HCT116 (cell line): ENCODE data around the gene ZNF226. TPM values are rescaled to one million over a fixed set of nuclear protein-coding genes. Genes with fewer than 3 reads are reported as not detected.
"Not testable (repeated sequence)": the region's sequence is repeated elsewhere in the genome, so short reads cannot be mapped to it uniquely, and the experiment has no call there.

Experiments
- ATAC-seq: fragments of 200-7000 bp; cut with Tn5 transposase; 2 replicates; pipeline ENCODE4 v1.9.1; 2020; ENCODE audit warnings: mild to moderate bottlenecking, moderate library complexity
- BruUV-seq: library from RNA; stranded (reverse); fragments of 400-500 nt; replicated peaks from 2 replicates; lab custom pipeline; 2021; lab: Mats Ljungman, UMichigan
- CTCF ChIA-PET: fragments of 300-600 bp; sonication (Branson Sonifier 250); formaldehyde crosslinking; loops from one replicate; lab custom pipeline; 2021; ENCODE audit warnings: antibody characterized with exemption; lab: Charles Lee
- POLR2A ChIA-PET: fragments of 300-600, 350-600 bp; sonication (Branson Sonifier 250); formaldehyde crosslinking; loops from one replicate; lab custom pipeline; 2021; ENCODE audit warnings: antibody characterized with exemption; lab: Charles Lee
- RAD21 ChIA-PET, 2 experiments: fragments of 300-600 bp; sonication (Branson Sonifier 250); formaldehyde crosslinking; loops; one replicate each; lab custom pipeline; 2023; ENCODE audit warnings: low total read pairs in 2 of 2; ENCODE audit not compliant: uncharacterized antibody in 2 of 2, unreplicated experiment in 2 of 2, low non-redundant PET in 1 of 2; lab: Charles Lee
- DNase-seq: peaks from one replicate; pipeline ENCODE4 v3.0.0-alpha.2; 2010; ENCODE audit warnings: low read depth, low spot score
- H2AFZ ChIP-seq: fragments of 200-600 bp; shearing (Covaris generic), sonication (generic); 2 replicates; pipeline ENCODE4 v1.6.1; 2017; ENCODE audit warnings: low read depth, mixed run types, mixed read lengths, antibody characterized with exemption, low read length; ENCODE audit not compliant: poor library complexity, severe bottlenecking
- H3K27ac ChIP-seq: 2 replicates; pipeline ENCODE4 v1.5.1; 2012; ENCODE audit warnings: low read depth, low read length
- H3K27me3 ChIP-seq: fragments of 200-600 bp; sonication (generic); 2 replicates; pipeline ENCODE4 v1.6.1; 2016; ENCODE audit warnings: mixed run types, low read length, mixed read lengths; ENCODE audit not compliant: insufficient read depth
- H3K36me3 ChIP-seq, 2 experiments: fragments of 200-500 bp in 1 of 2; fragments of 200-600 bp in 1 of 2; sonication (Bioruptor generic) in 1 of 2; sonication (generic) in 1 of 2; 2 replicates each; pipeline versions ENCODE4 v1.5.1 to v1.6.1; 2014 to 2016; ENCODE audit warnings: low read length in 2 of 2, inconsistent platforms in 1 of 2, mixed read lengths in 1 of 2, mixed run types in 1 of 2; ENCODE audit not compliant: insufficient read depth in 2 of 2, control insufficient read depth in 1 of 2
- H3K4me1 ChIP-seq, 2 experiments: fragments of 200-600 bp in 1 of 2; sonication (generic) in 1 of 2; 2 replicates each; pipeline versions ENCODE4 v1.5.1 to v1.6.1; 2012 to 2017; ENCODE audit warnings: low read length in 2 of 2, inconsistent platforms in 1 of 2, mild to moderate bottlenecking in 1 of 2, mixed read lengths in 1 of 2, mixed run types in 1 of 2, moderate library complexity in 1 of 2; ENCODE audit not compliant: insufficient read depth in 2 of 2, control insufficient read depth in 1 of 2
- H3K4me2 ChIP-seq: fragments of 200-600 bp; sonication (generic); 2 replicates; pipeline ENCODE4 v1.6.1; 2017; ENCODE audit warnings: mixed run types, low read length, mixed read lengths
- H3K4me3 ChIP-seq, 2 experiments: fragments of 200-600 bp in 1 of 2; sonication (generic) in 1 of 2; replicated peaks in 1 of 2; 2 replicates each; pipeline ENCODE4 v1.5.1; 2011 to 2016; ENCODE audit warnings: low read length in 2 of 2, control low read depth in 1 of 2, low read depth in 1 of 2, mild to moderate bottlenecking in 1 of 2, mixed read lengths in 1 of 2, mixed run types in 1 of 2
- H3K79me2 ChIP-seq: fragments of 200-600 bp; sonication (generic); 2 replicates; pipeline ENCODE4 v1.6.1; 2017; ENCODE audit warnings: mild to moderate bottlenecking, mixed run types, low read length, moderate library complexity, mixed read lengths; ENCODE audit not compliant: insufficient read depth
- H3K9ac ChIP-seq: fragments of 200-600 bp; sonication (generic); 2 replicates; pipeline ENCODE4 v1.6.1; 2016; ENCODE audit warnings: low read length, mixed read lengths
- H3K9me2 ChIP-seq: fragments of 200-600 bp; sonication (generic), shearing (Covaris generic); 2 replicates; pipeline ENCODE4 v1.6.1; 2017; ENCODE audit warnings: mixed run types, mild to moderate bottlenecking, moderate library complexity; ENCODE audit not compliant: insufficient read depth
- H3K9me3 ChIP-seq, 2 experiments: fragments of 200-500 bp in 1 of 2; fragments of 200-600 bp in 1 of 2; sonication (Bioruptor generic) in 1 of 2; sonication (generic) in 1 of 2; 2 replicates each; pipeline ENCODE4 v1.6.1; 2014 to 2017; ENCODE audit warnings: low read length in 2 of 2, mixed read lengths in 2 of 2, inconsistent platforms in 1 of 2, low read depth in 1 of 2, mild to moderate bottlenecking in 1 of 2, mixed run types in 1 of 2, moderate library complexity in 1 of 2; ENCODE audit not compliant: control insufficient read depth in 1 of 2, insufficient read depth in 1 of 2
- H4K20me1 ChIP-seq: fragments of 200-600 bp; sonication (generic), shearing (Covaris generic); 2 replicates; pipeline ENCODE4 v1.6.1; 2017; ENCODE audit warnings: mixed run types, mild to moderate bottlenecking, moderate library complexity; ENCODE audit not compliant: insufficient read depth
- CEBPB ChIP-seq: IDR thresholded peaks from 2 replicates; pipeline ENCODE4 v1.6.1; 2012; ENCODE audit warnings: low read depth
- JUND ChIP-seq: IDR thresholded peaks from 2 replicates; pipeline ENCODE4 v1.6.1; 2012
- POLR2A ChIP-seq: IDR thresholded peaks from 2 replicates; pipeline ENCODE4 v1.7.0; 2011; ENCODE audit warnings: borderline replicate concordance; ENCODE audit not compliant: insufficient read depth, insufficient read length; ENCODE audit errors: extremely low read depth
- POLR2AphosphoS5 ChIP-seq: IDR thresholded peaks from 2 replicates; pipeline ENCODE4 v1.6.1; 2011; ENCODE audit warnings: mild to moderate bottlenecking, low read depth, low read length, moderate library complexity
- RAD21 ChIP-seq: IDR thresholded peaks from 2 replicates; pipeline ENCODE4 v1.6.1; 2012; ENCODE audit warnings: low read depth, mild to moderate bottlenecking
- SIN3A ChIP-seq: IDR thresholded peaks from 2 replicates; pipeline ENCODE4 v1.6.1; 2012; ENCODE audit warnings: low read depth
- SRF ChIP-seq: IDR thresholded peaks from 2 replicates; pipeline ENCODE4 v1.6.1; 2012; ENCODE audit warnings: low read depth
- TCF7L2 ChIP-seq: IDR thresholded peaks from 2 replicates; pipeline ENCODE4 v1.7.0; 2011; ENCODE audit warnings: borderline replicate concordance, inconsistent platforms; ENCODE audit not compliant: insufficient read depth, insufficient read length; ENCODE audit errors: extremely low read depth
- YY1 ChIP-seq: IDR thresholded peaks from 2 replicates; pipeline ENCODE4 v1.6.1; 2011; ENCODE audit warnings: low read length, low read depth, moderate library complexity, mild to moderate bottlenecking; ENCODE audit not compliant: insufficient replicate concordance; ENCODE audit errors: extremely low read depth
- ZFX ChIP-seq: fragments of 450-650 bp; IDR thresholded peaks from 2 replicates; pipeline ENCODE4 v1.6.1; 2017
- intact Hi-C: fragments of 100-400 bp; cut with micrococcal nuclease; formaldehyde crosslinking; loops from 2 replicates; pipeline ENCODE4 v1.10.0; 2022
- total RNA-seq: library from RNA; stranded (reverse); gene quantifications from one replicate; pipeline ENCODE4 v1.2.1, GENCODE V29; 2021; ENCODE audit not compliant: unreplicated experiment
- TF ChIP-seq, protein P1 (sequence below): IDR thresholded peaks from 2 replicates; pipeline ENCODE4 v1.6.1; 2011; ENCODE audit warnings: mild to moderate bottlenecking, low read length, moderate library complexity; ENCODE audit not compliant: insufficient replicate concordance; ENCODE audit errors: extremely low read depth
- TF ChIP-seq, protein P2 (sequence below): IDR thresholded peaks from 2 replicates; pipeline ENCODE4 v1.6.1; 2012
- TF ChIP-seq, protein P3 (sequence below): IDR thresholded peaks from 2 replicates; pipeline ENCODE4 v1.6.1; 2012; ENCODE audit warnings: low read depth
- TF ChIP-seq, protein P4 (sequence below): IDR thresholded peaks from 2 replicates; pipeline ENCODE4 v1.6.1; 2012

Gene ZNF226
- total RNA-seq, 1 experiment from 2014 or later, result 17.4 TPM

DNA sequence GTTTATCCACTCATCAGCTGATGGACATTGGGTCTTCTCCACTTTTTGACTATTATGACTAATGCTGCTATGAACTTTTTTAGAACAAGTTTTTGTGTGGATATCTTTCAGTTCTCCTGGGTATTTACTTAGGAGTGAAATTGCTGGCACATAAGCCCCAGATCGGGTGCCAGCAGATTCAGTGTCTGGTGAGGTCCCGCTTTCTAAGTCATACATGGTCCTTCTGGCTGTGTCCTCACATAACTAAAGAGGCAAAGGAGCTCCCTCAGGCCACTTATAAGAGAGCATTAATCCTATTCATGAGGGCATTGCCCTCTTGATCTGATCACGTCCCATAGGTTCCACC is 600 bp upstream of the ZNF226 start (continued):
- TF ChIP-seq, protein P1, sequence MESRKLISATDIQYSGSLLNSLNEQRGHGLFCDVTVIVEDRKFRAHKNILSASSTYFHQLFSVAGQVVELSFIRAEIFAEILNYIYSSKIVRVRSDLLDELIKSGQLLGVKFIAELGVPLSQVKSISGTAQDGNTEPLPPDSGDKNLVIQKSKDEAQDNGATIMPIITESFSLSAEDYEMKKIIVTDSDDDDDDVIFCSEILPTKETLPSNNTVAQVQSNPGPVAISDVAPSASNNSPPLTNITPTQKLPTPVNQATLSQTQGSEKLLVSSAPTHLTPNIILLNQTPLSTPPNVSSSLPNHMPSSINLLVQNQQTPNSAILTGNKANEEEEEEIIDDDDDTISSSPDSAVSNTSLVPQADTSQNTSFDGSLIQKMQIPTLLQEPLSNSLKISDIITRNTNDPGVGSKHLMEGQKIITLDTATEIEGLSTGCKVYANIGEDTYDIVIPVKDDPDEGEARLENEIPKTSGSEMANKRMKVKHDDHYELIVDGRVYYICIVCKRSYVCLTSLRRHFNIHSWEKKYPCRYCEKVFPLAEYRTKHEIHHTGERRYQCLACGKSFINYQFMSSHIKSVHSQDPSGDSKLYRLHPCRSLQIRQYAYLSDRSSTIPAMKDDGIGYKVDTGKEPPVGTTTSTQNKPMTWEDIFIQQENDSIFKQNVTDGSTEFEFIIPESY, result no peak
- no peak for TF ChIP-seq POLR2AphosphoS5

DNA sequence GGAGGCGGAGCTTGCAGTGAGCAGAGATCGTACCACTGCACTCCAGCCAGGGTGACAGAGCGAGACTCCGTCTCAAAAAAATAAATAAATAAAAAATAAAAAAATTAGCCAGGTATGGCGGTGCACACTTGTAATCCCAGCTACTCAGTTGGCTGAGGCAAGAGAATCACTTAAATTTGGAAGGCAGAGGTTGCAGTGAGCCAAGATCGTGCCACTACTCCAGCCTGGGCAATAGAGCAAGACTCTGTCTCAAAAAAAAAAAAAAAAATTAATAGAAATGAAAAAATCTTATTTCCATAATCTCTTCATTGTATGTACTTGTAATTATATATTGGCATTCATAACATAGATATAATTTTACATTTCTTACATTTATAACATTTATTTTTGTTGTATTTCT is 5.8 kb downstream of the ZNF226 start:
- Histone ChIP-seq H3K36me3 (peaks cover 68% of the 10 kb centered on the region in 2 experiments), H3K9me3 (peaks cover 3 to 11% of the 10 kb centered on the region in 2 experiments; a peak in 3 of 4 replicates)
- H3K4me2 ChIP-seq, H3K27me3 ChIP-seq, H2AFZ ChIP-seq, DNase-seq, H3K27ac ChIP-seq, ATAC-seq, intact Hi-C loops, H3K79me2 ChIP-seq, RAD21 ChIA-PET, CTCF ChIA-PET, BruUV-seq, H4K20me1 ChIP-seq, POLR2A ChIA-PET, H3K9me2 ChIP-seq, H3K4me1 ChIP-seq, H3K4me3 ChIP-seq, H3K9ac ChIP-seq: not testable (repeated sequence)

DNA sequence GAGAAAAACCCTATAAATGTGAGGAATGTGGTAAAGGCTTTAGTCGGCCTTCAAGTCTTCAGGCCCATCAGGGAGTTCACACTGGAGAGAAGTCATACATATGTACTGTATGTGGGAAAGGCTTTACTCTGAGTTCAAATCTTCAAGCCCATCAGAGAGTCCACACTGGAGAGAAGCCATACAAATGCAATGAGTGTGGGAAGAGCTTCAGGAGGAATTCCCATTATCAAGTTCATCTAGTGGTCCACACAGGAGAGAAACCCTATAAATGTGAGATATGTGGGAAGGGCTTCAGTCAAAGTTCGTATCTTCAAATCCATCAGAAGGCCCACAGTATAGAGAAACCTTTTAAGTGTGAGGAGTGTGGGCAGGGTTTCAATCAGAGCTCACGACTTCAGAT is 11.7 kb downstream of the ZNF226 start:
- H3K9me3 ChIP-seq, result peaks cover 4 to 15% of the 10 kb centered on the region in 2 experiments; a peak in 2 of 4 replicates
- no peak for TF ChIP-seq JUND
- no peak for TF ChIP-seq RAD21
- TF ChIP-seq SIN3A, result no peak
- TF ChIP-seq, protein P2, sequence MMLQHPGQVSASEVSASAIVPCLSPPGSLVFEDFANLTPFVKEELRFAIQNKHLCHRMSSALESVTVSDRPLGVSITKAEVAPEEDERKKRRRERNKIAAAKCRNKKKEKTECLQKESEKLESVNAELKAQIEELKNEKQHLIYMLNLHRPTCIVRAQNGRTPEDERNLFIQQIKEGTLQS, result no peak
- no peak for TF ChIP-seq POLR2A
- TF ChIP-seq TCF7L2, result no peak
- no peak for TF ChIP-seq ZFX
- TF ChIP-seq, protein P3, sequence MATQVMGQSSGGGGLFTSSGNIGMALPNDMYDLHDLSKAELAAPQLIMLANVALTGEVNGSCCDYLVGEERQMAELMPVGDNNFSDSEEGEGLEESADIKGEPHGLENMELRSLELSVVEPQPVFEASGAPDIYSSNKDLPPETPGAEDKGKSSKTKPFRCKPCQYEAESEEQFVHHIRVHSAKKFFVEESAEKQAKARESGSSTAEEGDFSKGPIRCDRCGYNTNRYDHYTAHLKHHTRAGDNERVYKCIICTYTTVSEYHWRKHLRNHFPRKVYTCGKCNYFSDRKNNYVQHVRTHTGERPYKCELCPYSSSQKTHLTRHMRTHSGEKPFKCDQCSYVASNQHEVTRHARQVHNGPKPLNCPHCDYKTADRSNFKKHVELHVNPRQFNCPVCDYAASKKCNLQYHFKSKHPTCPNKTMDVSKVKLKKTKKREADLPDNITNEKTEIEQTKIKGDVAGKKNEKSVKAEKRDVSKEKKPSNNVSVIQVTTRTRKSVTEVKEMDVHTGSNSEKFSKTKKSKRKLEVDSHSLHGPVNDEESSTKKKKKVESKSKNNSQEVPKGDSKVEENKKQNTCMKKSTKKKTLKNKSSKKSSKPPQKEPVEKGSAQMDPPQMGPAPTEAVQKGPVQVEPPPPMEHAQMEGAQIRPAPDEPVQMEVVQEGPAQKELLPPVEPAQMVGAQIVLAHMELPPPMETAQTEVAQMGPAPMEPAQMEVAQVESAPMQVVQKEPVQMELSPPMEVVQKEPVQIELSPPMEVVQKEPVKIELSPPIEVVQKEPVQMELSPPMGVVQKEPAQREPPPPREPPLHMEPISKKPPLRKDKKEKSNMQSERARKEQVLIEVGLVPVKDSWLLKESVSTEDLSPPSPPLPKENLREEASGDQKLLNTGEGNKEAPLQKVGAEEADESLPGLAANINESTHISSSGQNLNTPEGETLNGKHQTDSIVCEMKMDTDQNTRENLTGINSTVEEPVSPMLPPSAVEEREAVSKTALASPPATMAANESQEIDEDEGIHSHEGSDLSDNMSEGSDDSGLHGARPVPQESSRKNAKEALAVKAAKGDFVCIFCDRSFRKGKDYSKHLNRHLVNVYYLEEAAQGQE, result no peak
- TF ChIP-seq, protein P4, sequence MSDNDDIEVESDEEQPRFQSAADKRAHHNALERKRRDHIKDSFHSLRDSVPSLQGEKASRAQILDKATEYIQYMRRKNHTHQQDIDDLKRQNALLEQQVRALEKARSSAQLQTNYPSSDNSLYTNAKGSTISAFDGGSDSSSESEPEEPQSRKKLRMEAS, result no peak
- TF ChIP-seq SRF, result no peak
- TF ChIP-seq CEBPB, result no peak
- TF ChIP-seq YY1, result no peak

More for the DNA sequence above, 11.7 kb downstream of the ZNF226 start:
- Histone ChIP-seq H3K27me3 (no peaks in the 10 kb centered on the region), H3K9me2 (no peaks in the 10 kb centered on the region), H3K27ac (no peak overlapping the region), H2AFZ (no peak overlapping the region), H3K4me1 (no peaks in the 10 kb centered on the region), H3K9ac (no peak overlapping the region), H3K79me2 (no peaks in the 10 kb centered on the region), H4K20me1 (no peaks in the 10 kb centered on the region), H3K36me3 (peaks cover 45 to 49% of the 10 kb centered on the region in 2 experiments), H3K4me3 (no peak overlapping the region), H3K4me2 (no peak overlapping the region)
- intact Hi-C loops, result no loop called here
- ATAC-seq (no peak), DNase-seq (no peak)
- no TSS peak for BruUV-seq
- ChIA-PET POLR2A (no interaction called here), CTCF (no interaction called here), RAD21 (no interaction called here)
